SJSA1 (cell line): ENCODE measurements around the gene NEK6. TPM values are rescaled to one million over a fixed set of nuclear protein-coding genes. Genes with fewer than 3 reads are reported as not detected.

ENCODE experiments used
- DNase-seq, 2 experiments: peaks; one replicate each; pipeline ENCODE4 v3.0.0-alpha.2; 2015 to 2020; ENCODE audit warnings: low spot score in 2 of 2, low read depth in 1 of 2
- H3K27ac ChIP-seq: fragments of 250-450 bp; sonication (Bioruptor Pico); 2 replicates; pipeline ENCODE4 v1.5.1; 2020; ENCODE audit warnings: mild to moderate bottlenecking, moderate library complexity
- H3K27me3 ChIP-seq: fragments of 250-450 bp; sonication (Bioruptor Pico); replicated peaks from 2 replicates; pipeline ENCODE4 v1.5.1; 2020; ENCODE audit warnings: mild to moderate bottlenecking, moderate library complexity
- H3K36me3 ChIP-seq: fragments of 250-450 bp; sonication (Bioruptor Pico); 2 replicates; pipeline ENCODE4 v1.5.1; 2020; ENCODE audit warnings: mild to moderate bottlenecking
- H3K4me1 ChIP-seq: fragments of 250-450 bp; sonication (Bioruptor Pico); replicated peaks from 2 replicates; pipeline ENCODE4 v1.6.1; 2021; ENCODE audit warnings: mild to moderate bottlenecking
- H3K4me3 ChIP-seq: fragments of 250-450 bp; sonication (Bioruptor Pico); 2 replicates; pipeline ENCODE4 v1.5.1; 2020; ENCODE audit warnings: mild to moderate bottlenecking
- H3K9me3 ChIP-seq: fragments of 250-450 bp; sonication (Bioruptor Pico); replicated peaks from 2 replicates; pipeline ENCODE4 v1.5.1; 2020; ENCODE audit warnings: mild to moderate bottlenecking
- total RNA-seq: library from RNA; depleted of rRNA; stranded (reverse); fragments of >200 nt; shearing (Covaris generic); gene quantifications from 2 replicates; pipeline ENCODE4 v1.2.3, GENCODE V29; 2014

NEK6 gene
- total RNA-seq, 1 experiment from 2014 or later: 32.0 TPM

DNA sequence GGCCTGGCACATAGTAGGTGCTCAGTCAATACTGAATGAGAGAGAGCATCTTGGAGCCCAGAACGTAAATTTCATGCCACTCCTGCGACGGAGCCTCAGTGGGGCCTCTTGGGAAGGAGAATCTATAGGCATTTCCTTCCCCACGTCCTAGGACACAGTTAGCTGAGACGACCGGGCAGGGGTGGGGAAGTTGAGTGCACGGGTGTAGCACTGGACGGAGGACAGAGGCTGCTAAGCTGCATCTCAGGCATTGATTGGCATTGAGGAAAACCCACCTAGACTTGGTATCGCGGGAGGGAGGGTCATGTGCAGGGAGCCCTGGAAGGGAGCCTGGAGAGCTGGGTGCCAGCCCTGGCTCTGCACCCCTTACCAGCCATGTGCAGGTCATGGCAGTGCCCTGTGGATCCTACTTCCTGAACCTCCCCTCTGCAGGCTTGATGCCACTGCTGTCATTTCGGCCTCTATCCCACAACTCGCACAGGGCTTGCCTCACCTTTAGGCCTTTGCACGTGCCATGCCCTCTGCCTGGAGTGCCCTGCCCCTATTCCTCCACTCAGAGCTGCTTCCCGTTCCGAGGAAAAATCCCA lies 25.6 kb downstream of the NEK6 start:
- no peak for DNase-seq
- Histone ChIP-seq H3K27me3 (no peaks in the 10 kb centered on the region), H3K27ac (peak overlapping the region; percentile 75), H3K4me1 (peaks cover 98% of the 10 kb centered on the region), H3K4me3 (no peak overlapping the region), H3K36me3 (peaks cover 36% of the 10 kb centered on the region), H3K9me3 (no peaks in the 10 kb centered on the region)

DNA sequence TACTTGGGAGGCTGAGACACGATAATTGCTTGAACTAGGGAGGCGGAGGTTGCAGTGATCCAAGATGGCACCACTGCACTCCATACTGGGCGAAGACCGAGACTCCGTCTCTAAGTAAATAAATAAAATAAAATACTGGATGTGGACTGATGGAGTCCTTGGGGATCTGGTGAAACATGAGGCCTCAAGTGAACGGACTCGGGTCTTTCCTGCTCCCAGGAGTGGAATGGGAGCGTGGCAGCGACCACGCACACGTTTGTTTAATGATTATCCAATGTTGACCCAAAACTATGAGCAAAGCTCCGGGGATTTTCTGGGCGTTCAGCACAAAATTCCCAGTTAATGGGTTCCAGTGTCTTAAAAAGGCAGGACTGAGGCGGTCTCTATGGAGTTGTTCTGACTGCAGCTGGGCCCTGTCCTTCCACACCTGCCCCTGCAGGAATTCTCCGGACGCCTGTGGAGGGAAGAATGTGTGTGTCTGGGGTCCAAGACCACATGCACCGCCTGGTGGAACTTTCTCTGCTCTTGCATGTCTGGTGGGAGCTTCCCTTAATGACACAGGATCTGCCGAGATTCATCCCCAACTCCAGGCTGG lies 26.6 kb downstream of the NEK6 start:
- Histone ChIP-seq H3K27me3 (no peaks in the 10 kb centered on the region), H3K4me1 (peaks cover 94% of the 10 kb centered on the region), H3K9me3 (no peaks in the 10 kb centered on the region), H3K36me3 (peaks cover 43% of the 10 kb centered on the region), H3K4me3 (no peak overlapping the region), H3K27ac (no peak overlapping the region)
- no peak for DNase-seq

- Histone ChIP-seq H3K27me3 (no peaks in the 10 kb centered on the region), H3K27ac (peak overlapping the region; percentile 95), H3K4me3 (no peak overlapping the region), H3K9me3 (no peaks in the 10 kb centered on the region), H3K36me3 (peaks cover 45% of the 10 kb centered on the region), H3K4me1 (peaks cover 94% of the 10 kb centered on the region)
- DNase-seq: no peak
Observed at GRCh38 chr9:124284940-124285441, 27.2 kb downstream of the NEK6 start.

GRCh38 chr9:124285490-124285889 lies 27.7 kb downstream of the NEK6 start:
- no peak overlapping the region for H3K4me3 ChIP-seq
- no peak for DNase-seq
- peaks cover 48% of the 10 kb centered on the region for H3K36me3 ChIP-seq
- peaks cover 94% of the 10 kb centered on the region for H3K4me1 ChIP-seq
- H3K27ac ChIP-seq: peak overlapping the region; percentile 95
- no peaks in the 10 kb centered on the region for H3K27me3 ChIP-seq
- H3K9me3 ChIP-seq: no peaks in the 10 kb centered on the region

DNA sequence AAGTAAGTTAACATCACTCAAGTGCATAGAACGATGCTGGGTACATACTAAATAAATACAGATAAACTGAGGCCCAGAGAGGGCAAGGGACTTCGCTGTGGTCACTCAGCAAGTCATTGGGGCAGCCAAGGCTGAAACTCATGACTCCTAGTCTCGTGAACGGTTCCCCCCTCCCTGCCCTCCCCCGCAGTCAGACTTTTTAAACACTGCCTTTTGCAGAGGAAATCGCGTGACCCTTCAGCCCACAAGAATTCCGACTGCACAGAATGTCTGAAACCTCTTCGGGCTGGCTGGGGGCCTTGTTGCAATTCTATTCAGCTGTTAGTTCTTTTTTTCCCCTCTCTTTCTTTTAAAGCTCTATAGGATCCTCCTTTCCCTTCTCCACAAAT lies 28.1 kb downstream of the NEK6 start:
- Histone ChIP-seq H3K4me3 (no peak overlapping the region), H3K27me3 (no peaks in the 10 kb centered on the region), H3K27ac (peak overlapping the region; percentile 95), H3K9me3 (no peaks in the 10 kb centered on the region), H3K36me3 (peaks cover 51% of the 10 kb centered on the region), H3K4me1 (peaks cover 94% of the 10 kb centered on the region)
- peak in 1 of 2 experiments; percentile 92 for DNase-seq

DNA sequence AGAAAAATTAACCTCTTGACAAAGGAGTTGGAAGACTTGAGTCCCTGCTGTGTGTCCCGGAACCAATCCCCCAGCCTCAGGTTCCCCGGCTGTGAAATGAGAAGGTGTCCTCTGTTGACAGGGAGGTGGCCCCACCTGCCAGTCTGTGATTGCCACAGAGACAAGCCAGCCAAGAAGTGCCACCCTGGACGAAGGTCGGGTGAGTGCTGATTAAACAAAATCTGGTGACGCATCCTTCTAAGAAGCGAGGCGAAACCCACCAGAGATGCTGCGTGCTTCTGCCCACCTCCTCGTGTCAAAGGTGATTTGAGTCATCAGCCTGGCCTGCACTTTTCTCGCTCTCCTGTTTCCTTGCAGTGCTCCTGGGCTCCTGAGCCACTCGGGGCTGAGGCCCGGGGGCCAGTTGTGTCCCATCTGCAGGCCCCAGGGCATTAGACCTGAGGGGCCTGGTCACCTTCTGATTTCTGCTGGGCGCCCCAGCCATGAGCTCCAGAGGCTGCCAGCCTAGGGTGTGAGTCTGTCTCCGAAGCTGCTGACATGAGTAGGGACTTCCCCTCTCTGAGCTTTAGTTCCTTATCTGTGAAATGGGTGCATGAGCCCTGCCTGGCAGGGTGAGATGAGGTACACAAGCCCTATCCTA lies 28.7 kb downstream of the NEK6 start:
- H3K4me3 ChIP-seq: no peak overlapping the region
- no peaks in the 10 kb centered on the region for H3K27me3 ChIP-seq
- DNase-seq: peak; percentile 89 to 92
- H3K27ac ChIP-seq: peak overlapping the region; percentile 95
- H3K36me3 ChIP-seq: peaks cover 56% of the 10 kb centered on the region
- peaks cover 95% of the 10 kb centered on the region for H3K4me1 ChIP-seq
- H3K9me3 ChIP-seq: no peaks in the 10 kb centered on the region

DNA sequence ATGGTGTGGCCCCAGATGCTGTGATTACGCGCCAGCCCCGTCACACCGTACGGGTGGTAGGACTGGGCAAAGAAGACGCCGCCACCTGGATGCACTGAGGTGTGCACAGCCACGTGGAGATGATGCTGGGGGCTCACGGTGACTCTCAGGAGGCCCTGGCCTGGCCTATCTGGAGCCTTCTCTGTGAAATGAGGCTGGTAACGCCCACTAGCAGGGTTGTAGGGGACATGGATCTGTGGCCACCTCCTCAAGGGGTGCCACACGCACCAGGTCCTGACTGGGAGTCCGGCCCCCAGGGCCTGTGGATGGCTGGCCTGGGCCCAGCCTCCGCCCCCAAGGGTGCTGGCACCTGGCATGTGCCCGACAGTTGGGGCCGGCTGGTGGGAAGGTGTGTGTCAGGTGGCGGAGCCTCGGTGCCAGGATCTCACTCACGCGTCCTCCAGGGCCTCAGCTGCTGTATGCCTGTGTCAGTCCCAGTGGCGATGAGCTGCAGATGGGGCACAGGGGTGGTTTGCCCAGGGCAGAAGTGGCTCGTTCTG lies 32.4 kb downstream of the NEK6 start:
- no peak overlapping the region for H3K27ac ChIP-seq
- no peak overlapping the region for H3K4me3 ChIP-seq
- peaks cover 59% of the 10 kb centered on the region for H3K36me3 ChIP-seq
- no peak for DNase-seq
- H3K27me3 ChIP-seq: no peaks in the 10 kb centered on the region
- no peaks in the 10 kb centered on the region for H3K9me3 ChIP-seq
- H3K4me1 ChIP-seq: peaks cover 95% of the 10 kb centered on the region

DNA sequence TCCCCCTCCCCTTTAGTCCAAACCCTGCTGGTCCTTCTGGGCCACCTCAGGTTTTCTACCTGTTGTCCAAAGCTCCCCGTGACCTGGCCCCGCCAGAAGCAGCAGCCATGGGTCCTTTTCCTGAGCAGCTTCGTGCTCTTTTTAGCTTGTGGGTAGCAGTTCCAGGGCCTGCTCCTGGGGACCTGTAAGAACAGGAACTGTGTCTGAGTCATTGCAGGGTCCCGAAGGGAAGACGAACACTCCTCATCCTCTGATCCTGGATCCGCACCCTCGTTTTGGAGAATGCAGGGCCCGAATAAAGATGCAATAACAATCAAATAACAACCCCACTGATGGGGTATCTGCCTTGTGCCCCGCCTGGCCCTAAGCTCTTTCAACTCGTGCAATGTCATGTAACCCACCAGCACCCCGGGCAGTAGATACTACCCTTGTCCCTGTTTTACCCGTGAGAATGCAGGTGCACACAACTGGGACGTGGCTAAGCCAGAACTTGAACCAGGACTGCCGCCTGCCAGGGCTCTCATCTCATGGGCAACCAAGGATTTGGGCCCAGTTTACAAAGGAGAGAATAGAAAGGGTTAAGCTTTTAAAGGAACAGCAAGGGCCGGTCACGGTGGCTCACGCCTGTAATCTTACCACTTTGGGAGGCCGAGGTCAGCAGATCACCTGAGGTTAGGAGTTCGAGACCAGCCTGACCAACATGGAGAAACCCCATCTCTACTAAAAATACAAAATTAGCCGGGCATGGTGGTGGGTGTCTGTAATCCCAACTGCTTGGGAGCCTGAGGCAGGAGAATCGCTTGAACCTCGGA lies 33.2 kb downstream of the NEK6 start:
- Histone ChIP-seq H3K36me3 (peaks cover 55% of the 10 kb centered on the region), H3K27ac (peak overlapping the region; percentile 29), H3K9me3 (no peaks in the 10 kb centered on the region), H3K27me3 (no peaks in the 10 kb centered on the region), H3K4me3 (no peak overlapping the region), H3K4me1 (peaks cover 95% of the 10 kb centered on the region)
- no peak for DNase-seq

GRCh38 chr9:124291801-124292396 lies 34.1 kb downstream of the NEK6 start:
- H3K4me1 ChIP-seq: peaks cover 95% of the 10 kb centered on the region
- H3K36me3 ChIP-seq: peaks cover 61% of the 10 kb centered on the region
- H3K27ac ChIP-seq: peak overlapping the region; percentile 29
- no peaks in the 10 kb centered on the region for H3K27me3 ChIP-seq
- peak; percentile 44 to 49 for DNase-seq
- no peaks in the 10 kb centered on the region for H3K9me3 ChIP-seq
- no peak overlapping the region for H3K4me3 ChIP-seq

GRCh38 chr9:124292696-124293593 lies 35.2 kb downstream of the NEK6 start:
- no peak overlapping the region for H3K4me3 ChIP-seq
- DNase-seq: no peak
- H3K27ac ChIP-seq: peak overlapping the region; percentile 40
- peaks cover 95% of the 10 kb centered on the region for H3K4me1 ChIP-seq
- peaks cover 56% of the 10 kb centered on the region for H3K36me3 ChIP-seq
- H3K9me3 ChIP-seq: no peaks in the 10 kb centered on the region
- H3K27me3 ChIP-seq: no peaks in the 10 kb centered on the region

GRCh38 chr9:124293718-124294506 lies 36.2 kb downstream of the NEK6 start:
- peaks cover 98% of the 10 kb centered on the region for H3K4me1 ChIP-seq
- DNase-seq: peak in 1 of 2 experiments; percentile 30

More at GRCh38 chr9:124293718-124294506, 36.2 kb downstream of the NEK6 start:
- Histone ChIP-seq H3K27ac (peak overlapping the region; percentile 40), H3K27me3 (no peaks in the 10 kb centered on the region), H3K4me3 (no peak overlapping the region), H3K9me3 (no peaks in the 10 kb centered on the region), H3K36me3 (peaks cover 55% of the 10 kb centered on the region)
